ENCODE results near the gene IFITM2. TPM values are rescaled to one million over a fixed set of nuclear protein-coding genes. Genes with fewer than 3 reads are reported as not detected.
"Not testable (repeated sequence)": the region's sequence is repeated elsewhere in the genome, so short reads cannot be mapped to it uniquely, and the experiment has no call there.

IFITM2 gene
- total RNA-seq, 4 donors from 2014 or later = 37.8 to 80.9 (median 44.9) TPM

DNA sequence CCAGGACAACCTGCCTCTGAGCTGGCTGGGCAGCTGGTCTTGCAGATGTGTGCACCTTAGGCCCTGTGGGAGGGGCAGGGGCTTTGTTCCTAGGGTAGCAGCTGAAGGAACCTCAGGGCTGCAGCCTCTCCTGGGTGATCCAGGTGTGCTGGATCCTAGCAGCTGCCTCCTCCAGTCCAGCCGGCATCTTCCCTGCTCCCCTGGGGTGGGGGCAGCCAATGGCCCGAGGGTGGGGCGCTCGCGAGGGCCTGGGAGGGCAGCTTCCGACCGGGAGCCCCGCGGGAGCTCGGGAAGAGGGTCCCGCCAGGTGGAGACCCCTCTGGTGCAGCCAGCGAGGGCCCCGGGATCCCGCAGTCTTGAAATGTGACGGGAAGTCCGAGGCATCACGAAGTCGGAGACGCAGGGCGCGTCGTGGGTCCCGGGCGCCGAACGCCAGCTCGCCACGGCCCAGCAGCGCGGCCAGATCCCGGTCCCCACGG, 7.9 kb downstream of the IFITM2 start:
- peaks cover 0 to 5% of the 10 kb centered on the region in 2 donors for H3K4me1 ChIP-seq
- DNase-seq (no peak), ATAC-seq (no peak)
- H3K27ac ChIP-seq = peak overlapping the region; percentile 74 to 82 (median 78)
- in situ Hi-C loops (cut with MboI; ENCODE audit: low sequenced_read_pairs in 4 of 4) = no loop called here
- TF ChIP-seq POLR2A (IDR thresholded peaks at IDR 0.05) = no peak
- TF ChIP-seq, protein P1, sequence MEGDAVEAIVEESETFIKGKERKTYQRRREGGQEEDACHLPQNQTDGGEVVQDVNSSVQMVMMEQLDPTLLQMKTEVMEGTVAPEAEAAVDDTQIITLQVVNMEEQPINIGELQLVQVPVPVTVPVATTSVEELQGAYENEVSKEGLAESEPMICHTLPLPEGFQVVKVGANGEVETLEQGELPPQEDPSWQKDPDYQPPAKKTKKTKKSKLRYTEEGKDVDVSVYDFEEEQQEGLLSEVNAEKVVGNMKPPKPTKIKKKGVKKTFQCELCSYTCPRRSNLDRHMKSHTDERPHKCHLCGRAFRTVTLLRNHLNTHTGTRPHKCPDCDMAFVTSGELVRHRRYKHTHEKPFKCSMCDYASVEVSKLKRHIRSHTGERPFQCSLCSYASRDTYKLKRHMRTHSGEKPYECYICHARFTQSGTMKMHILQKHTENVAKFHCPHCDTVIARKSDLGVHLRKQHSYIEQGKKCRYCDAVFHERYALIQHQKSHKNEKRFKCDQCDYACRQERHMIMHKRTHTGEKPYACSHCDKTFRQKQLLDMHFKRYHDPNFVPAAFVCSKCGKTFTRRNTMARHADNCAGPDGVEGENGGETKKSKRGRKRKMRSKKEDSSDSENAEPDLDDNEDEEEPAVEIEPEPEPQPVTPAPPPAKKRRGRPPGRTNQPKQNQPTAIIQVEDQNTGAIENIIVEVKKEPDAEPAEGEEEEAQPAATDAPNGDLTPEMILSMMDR (IDR thresholded peaks at IDR 0.05 in 4 of 5, conservative IDR thresholded peaks at IDR 0.05 in 1 of 5) = no peak
- H3K27me3 ChIP-seq = peaks cover 2 to 27% (median 5%) of the 10 kb centered on the region in 3 donors
- H3K4me3 ChIP-seq = peak overlapping the region; percentile 46 to 61 (median 54)
- intact Hi-C loops (cut with DNase I; ENCODE audit: low total_unique reads) = no loop called here
- H3K36me3 ChIP-seq = no peaks in the 10 kb centered on the region
- H3K9me3 ChIP-seq = no peaks in the 10 kb centered on the region

DNA sequence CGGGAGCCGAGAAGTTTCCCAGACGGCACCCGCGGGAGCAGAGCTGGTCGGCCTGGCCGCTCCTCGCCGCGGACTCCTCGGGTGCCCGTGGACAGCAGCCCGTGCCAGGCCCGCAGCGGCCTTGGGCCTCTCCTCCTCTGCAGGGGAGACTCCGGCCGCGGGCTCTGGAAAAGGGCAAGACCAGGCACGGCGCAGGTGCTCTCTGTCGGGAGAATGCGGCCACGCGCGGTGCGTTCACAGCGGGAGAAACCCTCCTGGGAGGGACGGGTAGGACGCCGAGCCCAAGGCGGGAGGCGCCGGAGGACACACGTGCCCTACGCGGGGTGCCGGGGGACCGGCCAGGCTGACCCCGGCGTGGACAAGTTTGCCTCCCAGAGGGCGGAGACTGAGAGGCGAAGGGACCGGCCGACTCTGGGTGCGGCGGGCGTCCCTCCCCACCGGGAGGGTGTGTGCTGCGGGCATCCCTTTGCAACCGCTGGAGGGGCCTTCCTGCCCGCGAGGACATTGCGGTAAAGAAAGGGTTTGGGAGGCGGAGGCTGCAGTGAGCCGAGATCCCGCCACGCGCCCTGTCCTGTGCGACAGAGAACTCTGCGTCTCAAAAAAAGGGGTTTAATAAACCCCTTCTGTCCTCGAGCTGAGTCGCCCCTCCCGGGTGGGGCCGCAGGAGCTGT, 8.6 kb downstream of the IFITM2 start:
- in situ Hi-C loops (cut with MboI; ENCODE audit: low sequenced_read_pairs in 4 of 4) = no loop called here
- DNase-seq (no peak), ATAC-seq (no peak)
- H3K9me3 ChIP-seq = no peaks in the 10 kb centered on the region
- peak overlapping the region; percentile 74 to 82 (median 78) for H3K27ac ChIP-seq
- TF ChIP-seq POLR2A (IDR thresholded peaks at IDR 0.05) = no peak
- TF ChIP-seq, protein P1 (IDR thresholded peaks at IDR 0.05 in 4 of 5, conservative IDR thresholded peaks at IDR 0.05 in 1 of 5) = no peak
- intact Hi-C loops (cut with DNase I; ENCODE audit: low total_unique reads) = loop anchor here (2.0 kb wide), 1 partner anchor 37 kb away; no protein-coding TSS in a partner anchor
- peaks cover 0 to 5% of the 10 kb centered on the region in 2 donors for H3K4me1 ChIP-seq
- no peaks in the 10 kb centered on the region for H3K36me3 ChIP-seq
- H3K4me3 ChIP-seq = peak overlapping the region; percentile 46 to 61 (median 54)
- H3K27me3 ChIP-seq = peaks cover 2 to 28% (median 5%) of the 10 kb centered on the region in 3 donors

DNA sequence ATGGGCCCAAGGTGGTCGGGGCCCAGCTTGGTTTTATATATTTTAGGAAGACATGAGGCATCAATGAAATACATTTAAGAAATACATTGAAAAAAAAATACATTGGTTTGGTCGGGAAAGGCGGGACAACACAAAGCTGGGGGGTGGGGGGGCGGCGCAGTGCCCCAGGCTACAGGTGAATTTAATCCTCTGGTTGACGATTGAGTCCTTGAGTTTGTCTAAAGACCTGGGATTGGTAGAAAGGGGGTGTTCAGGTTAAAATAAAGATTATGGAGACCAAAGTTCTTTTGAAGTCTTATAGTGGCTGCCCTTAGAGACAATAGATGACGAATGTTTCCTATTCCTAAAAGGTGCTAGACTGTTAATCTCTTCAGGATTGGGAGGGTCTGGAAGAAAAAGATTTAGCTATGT, 9.3 kb downstream of the IFITM2 start:
- no peak for DNase-seq
- ATAC-seq = no peak
- Histone ChIP-seq H3K27me3 (peaks cover 2 to 28% (median 5%) of the 10 kb centered on the region in 3 donors), H3K4me3 (peak overlapping the region; percentile 46 to 61 (median 54)), H3K27ac (peak overlapping the region; percentile 74 to 82 (median 78)), H3K36me3 (no peaks in the 10 kb centered on the region), H3K4me1 (peaks cover 0 to 5% of the 10 kb centered on the region in 2 donors), H3K9me3 (no peaks in the 10 kb centered on the region)
- intact Hi-C loops (cut with DNase I; ENCODE audit: low total_unique reads) (loop anchor here (2.0 kb wide), 1 partner anchor 36 kb away; no protein-coding TSS in a partner anchor), in situ Hi-C loops (cut with MboI; ENCODE audit: low sequenced_read_pairs in 4 of 4) (no loop called here)
- TF ChIP-seq POLR2A (IDR thresholded peaks at IDR 0.05) = no peak
- TF ChIP-seq, protein P1 (IDR thresholded peaks at IDR 0.05 in 4 of 5, conservative IDR thresholded peaks at IDR 0.05 in 1 of 5) = no peak

DNA sequence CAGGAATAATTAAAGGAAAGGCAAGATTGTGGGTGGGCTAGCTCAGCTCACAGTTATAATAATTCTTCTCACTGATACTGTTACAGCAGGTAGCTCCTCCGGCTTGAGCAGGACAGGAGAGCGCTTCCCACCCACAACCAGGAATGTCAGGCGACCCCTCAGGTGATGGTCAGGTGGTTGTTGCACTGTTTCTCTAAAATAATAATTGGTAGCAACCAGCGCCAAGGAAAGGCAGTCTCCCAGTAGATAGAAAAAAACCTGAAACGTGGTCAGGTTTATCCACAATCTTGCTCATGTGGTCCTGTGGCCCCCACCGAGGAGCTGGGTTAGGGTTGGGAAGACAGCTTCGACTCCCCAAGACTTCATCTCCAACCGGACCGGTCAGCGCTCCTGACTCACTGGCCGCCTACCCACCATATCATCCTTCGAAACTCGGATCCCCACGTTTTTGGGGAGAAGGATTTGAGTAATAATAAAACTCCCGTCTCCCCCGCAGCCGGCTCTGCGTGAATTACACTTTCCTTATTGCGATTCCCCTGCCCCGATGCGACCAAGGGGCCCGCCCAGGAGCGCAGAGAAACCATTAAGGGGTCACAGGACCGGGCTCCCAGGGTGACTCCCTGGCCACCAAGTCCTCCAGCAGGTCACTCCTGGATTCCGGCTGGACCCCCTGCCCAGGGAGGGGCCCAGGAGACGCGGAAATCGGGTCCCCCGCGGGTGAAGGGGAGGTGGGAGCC, 10.2 kb downstream of the IFITM2 start:
- intact Hi-C loops (cut with DNase I; ENCODE audit: low total_unique reads) = loop anchor here (2.0 kb wide), 1 partner anchor 35 kb away; no protein-coding TSS in a partner anchor
- H3K4me1 ChIP-seq; DNase-seq; in situ Hi-C loops (cut with MboI; ENCODE audit: low sequenced_read_pairs in 4 of 4); H3K36me3 ChIP-seq; ATAC-seq; H3K9me3 ChIP-seq: not testable (repeated sequence)
- peak overlapping the region; percentile 2 to 59 (median 28) for H3K4me3 ChIP-seq
- peaks cover 2 to 28% (median 5%) of the 10 kb centered on the region in 3 donors for H3K27me3 ChIP-seq
- peak overlapping the region; percentile 74 to 82 (median 78) for H3K27ac ChIP-seq

DNA sequence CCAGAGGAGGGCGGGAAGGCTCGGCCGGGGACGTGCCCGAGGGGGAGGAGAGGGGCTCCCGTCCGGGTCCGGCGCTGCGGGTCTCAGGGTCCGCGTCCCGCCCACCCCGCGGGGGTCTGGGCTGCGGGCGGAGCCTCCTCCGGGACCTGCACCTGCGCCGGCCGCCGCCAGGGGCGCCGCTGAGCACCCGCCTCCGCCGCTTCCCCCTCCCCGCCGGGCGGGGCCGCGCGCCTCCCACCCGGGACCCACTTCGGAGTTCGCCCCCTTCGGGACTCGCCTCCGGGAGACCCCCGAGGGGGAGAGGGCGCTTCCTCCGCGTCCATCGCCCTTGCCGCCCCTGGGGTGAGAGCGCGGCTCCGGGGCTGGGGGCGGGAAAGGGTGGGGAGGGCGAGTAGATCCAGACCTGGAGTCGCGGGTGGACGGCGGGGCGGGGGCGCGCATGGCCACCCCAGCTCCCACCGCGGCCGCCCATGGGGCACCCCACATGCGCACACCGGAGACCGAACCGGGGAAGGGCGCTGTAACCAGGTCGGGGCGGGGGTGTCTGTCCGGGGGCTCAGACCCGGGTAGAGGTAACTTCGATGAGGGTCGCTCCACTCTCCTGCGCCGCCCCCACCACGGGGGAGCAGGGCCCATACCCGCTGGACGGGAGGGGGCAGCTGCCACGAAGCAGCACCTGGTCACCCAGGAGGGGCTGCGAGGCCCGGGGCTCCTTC, 10.9 kb downstream of the IFITM2 start:
- H3K27ac ChIP-seq = peak overlapping the region; percentile 79 to 91 (median 84)
- in situ Hi-C loops (cut with MboI; ENCODE audit: low sequenced_read_pairs in 4 of 4); H3K4me1 ChIP-seq; DNase-seq; H3K36me3 ChIP-seq; H3K9me3 ChIP-seq; intact Hi-C loops (cut with DNase I; ENCODE audit: low total_unique reads): not testable (repeated sequence)
- H3K4me3 ChIP-seq = peak overlapping the region; percentile 56 to 73 (median 66)
- ATAC-seq = peak; percentile 37 to 40
- H3K27me3 ChIP-seq = peaks cover 2 to 28% (median 5%) of the 10 kb centered on the region in 3 donors

DNA sequence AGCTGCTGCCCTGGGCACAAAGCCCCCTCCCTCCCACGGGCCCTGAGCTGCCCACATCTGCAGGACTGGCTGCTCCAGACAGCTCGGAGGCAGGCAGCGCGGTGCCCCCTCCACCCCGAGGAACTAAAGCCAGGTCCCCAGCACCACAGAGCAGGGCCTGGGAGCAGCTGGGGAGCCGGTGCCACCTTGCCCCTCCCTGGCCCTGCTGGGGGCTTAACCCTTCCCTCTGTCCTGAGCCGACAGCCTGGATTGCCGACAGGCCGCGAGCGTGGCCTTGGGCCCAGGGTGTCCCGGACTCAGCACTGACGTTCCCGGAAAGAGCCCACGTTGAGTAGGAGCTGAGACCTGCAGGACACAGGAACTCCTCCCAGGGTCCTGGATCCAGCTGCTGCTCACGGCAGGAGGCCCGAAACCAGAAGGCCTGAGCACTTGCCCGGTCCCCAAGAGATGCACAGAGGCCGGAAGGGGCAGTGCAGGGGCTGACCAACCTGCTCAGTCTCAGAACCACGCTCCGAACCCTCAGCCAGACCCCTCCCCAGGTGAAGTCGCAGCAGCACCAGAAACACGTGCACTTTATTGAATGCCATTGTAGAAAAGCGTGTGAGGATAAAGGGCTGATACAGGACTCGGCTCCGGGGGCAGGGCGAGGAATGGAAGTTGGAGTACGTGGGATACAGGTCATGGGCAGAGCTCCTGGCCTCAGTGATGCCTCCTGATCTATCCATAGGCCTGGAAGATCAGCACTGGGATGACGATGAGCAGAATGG, 11.7 kb downstream of the IFITM2 start:
- ATAC-seq = peak; percentile 9 to 13
- peak overlapping the region; percentile 79 to 91 (median 83) for H3K27ac ChIP-seq
- peaks cover 2 to 28% (median 5%) of the 10 kb centered on the region in 3 donors for H3K27me3 ChIP-seq
- in situ Hi-C loops (cut with MboI; ENCODE audit: low sequenced_read_pairs in 4 of 4); intact Hi-C loops (cut with DNase I; ENCODE audit: low total_unique reads); H3K36me3 ChIP-seq; H3K4me1 ChIP-seq; H3K9me3 ChIP-seq; DNase-seq: not testable (repeated sequence)
- H3K4me3 ChIP-seq = peak overlapping the region; percentile 56 to 73 (median 66)

DNA sequence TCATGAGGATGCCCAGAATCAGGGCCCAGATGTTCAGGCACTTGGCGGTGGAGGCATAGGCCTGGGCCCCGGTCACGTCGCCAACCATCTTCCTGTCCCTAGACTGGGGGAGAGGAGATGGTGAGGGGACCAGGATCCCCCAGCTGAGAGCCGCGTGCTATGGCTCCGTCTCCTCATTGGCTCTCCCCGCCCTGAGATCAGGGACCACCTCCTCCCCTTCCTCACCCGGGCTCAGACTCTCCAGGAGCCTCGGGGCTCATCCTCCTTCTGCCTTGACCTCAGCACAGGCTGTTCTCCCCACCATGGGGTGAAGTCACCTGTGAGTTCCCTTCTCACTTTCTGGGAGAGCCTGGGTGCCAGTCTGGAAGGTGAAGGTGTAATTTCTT, 12.3 kb downstream of the IFITM2 start:
- peak overlapping the region; percentile 56 to 73 (median 66) for H3K4me3 ChIP-seq
- intact Hi-C loops (cut with DNase I; ENCODE audit: low total_unique reads); H3K4me1 ChIP-seq; ATAC-seq; DNase-seq; H3K9me3 ChIP-seq; H3K36me3 ChIP-seq; in situ Hi-C loops (cut with MboI; ENCODE audit: low sequenced_read_pairs in 4 of 4): not testable (repeated sequence)
- H3K27me3 ChIP-seq = peaks cover 2 to 28% (median 5%) of the 10 kb centered on the region in 3 donors
- peak overlapping the region; percentile 80 to 91 (median 86) for H3K27ac ChIP-seq
